NCI-H345 (cell line): ENCODE results near the gene SCAMP4.

ENCODE experiments used
- DNase-seq: peaks from one replicate; lab custom pipeline; 2025; lab: John Stamatoyannopoulos, UW

The SCAMP4 gene

GRCh38 chr19:1912760-1913505 lies 7.7 kb downstream of the SCAMP4 start:
- DNase-seq = no peak

- DNase-seq = no peak
Observed at GRCh38 chr19:1913781-1914577, 8.8 kb downstream of the SCAMP4 start.

DNA sequence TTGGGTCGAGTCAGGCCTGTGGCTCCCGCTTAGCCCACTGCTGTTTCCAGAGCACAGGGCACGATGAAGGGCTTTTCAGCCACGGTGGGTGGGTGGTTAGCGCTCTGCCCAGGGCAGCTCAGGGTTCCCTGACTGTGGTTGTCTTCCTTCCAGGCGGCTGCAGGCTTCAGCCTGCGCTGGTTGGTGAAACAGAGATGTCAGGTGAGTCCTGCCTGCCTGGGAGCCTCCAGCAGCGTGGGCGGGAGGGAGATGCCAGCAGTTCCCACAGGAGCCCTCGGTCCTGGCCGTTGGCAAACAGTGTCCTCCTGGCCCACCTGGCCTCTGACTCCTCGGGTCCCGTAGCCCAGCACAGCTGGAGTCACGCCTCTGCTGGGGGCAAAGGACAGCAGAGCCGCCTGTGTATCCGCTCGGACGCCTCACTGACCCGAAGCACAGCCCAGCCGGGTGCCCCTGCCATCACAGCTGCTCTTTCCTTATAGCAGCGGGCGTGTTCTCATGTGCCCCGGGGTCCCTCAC lies 9.7 kb downstream of the SCAMP4 start:
- DNase-seq = no peak

- DNase-seq = no peak
Observed at GRCh38 chr19:1917146-1917545, 11.9 kb downstream of the SCAMP4 start.

- no peak for DNase-seq
Observed at GRCh38 chr19:1917926-1918325, 12.7 kb downstream of the SCAMP4 start.

DNA sequence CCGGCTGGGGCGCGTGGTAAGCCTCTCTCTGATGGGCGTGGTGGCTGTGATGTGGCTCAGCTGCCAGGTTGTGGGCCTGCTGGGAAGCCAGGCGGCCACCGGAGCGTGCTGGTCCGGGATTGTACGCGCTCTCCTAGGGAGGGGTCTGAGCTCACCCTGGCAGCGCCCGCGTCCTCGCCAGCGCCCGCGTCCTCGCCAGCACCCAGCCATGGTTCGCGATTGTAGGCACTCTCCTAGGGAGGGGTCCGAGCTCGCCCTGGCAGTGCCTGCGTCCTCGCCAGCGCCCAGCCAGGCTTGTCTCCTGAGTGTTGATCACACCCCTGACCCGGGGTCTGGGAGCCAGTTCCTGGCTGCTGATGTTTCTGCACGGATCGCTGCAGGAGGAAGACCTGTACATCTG lies 13.8 kb downstream of the SCAMP4 start:
- no peak for DNase-seq

DNA sequence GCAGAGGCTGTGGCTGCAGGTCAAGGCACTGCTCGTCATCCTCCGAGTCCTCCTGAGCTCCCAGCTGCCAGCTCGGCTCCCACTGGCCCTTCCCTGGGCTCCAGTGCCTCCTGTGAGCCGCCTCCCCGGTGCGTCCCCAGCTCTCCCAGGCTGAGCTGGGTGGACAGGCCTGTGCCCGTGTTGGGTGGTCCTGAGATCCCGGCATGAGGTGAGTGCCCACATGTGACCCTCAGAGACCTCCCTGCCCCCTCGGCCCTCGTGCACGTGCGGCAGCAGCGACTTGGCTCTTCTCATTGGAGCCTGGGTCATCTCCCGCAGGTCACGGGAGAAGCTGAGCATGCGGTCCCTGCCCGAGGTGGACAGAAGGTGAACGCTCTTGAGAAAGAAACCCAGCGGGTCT lies 15.4 kb downstream of the SCAMP4 start:
- DNase-seq = no peak

DNA sequence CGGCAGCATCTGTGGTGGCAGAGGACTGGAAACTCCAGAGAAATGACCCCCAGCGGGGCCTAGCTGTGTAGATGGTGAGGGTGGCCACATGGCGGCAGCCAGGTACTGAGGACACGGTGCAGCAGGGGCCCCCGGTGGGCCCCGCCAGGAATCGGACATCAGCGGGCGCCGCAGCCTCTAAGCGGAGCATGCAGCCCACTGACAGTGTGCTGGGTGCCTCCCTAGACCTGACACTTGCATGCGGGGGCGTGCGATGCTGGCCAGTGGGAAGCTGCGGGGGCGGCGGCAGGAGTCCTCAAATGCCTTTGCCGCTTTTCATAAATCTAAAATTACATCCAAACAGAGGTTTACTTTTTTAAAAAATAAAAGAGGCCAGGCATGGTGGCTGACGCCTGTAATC lies 16.1 kb downstream of the SCAMP4 start:
- no peak for DNase-seq

GRCh38 chr19:1921825-1922224 lies 16.6 kb downstream of the SCAMP4 start:
- DNase-seq = no peak

GRCh38 chr19:1922803-1923202 lies 17.6 kb downstream of the SCAMP4 start:
- no peak for DNase-seq

GRCh38 chr19:1923319-1923718 lies 18.1 kb downstream of the SCAMP4 start:
- no peak for DNase-seq

- DNase-seq = no peak
Observed at GRCh38 chr19:1924320-1924961, 19.2 kb downstream of the SCAMP4 start.

DNA sequence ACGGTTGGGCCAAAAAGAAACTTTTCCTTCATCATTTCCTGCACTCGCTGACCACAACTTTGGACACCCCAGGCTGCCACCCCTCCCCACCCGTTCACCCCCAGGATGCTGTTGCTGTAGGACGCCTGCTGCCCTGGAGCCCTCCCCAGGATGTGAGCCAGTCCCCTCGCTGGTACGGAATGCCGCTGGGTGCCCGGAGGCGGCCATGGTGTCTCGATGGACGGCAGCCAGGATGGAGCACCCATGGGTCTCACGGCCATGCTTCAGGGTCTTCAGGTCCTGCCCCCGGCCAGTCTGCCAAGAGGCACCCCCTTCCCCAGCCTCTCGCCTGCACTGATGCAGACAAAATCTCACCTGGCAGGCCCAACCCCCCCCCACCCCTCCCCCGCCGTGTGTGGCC lies 20.3 kb downstream of the SCAMP4 start:
- no peak for DNase-seq

GRCh38 chr19:1929021-1929742 lies 24.0 kb downstream of the SCAMP4 start:
- peak; percentile 81 for DNase-seq

DNA sequence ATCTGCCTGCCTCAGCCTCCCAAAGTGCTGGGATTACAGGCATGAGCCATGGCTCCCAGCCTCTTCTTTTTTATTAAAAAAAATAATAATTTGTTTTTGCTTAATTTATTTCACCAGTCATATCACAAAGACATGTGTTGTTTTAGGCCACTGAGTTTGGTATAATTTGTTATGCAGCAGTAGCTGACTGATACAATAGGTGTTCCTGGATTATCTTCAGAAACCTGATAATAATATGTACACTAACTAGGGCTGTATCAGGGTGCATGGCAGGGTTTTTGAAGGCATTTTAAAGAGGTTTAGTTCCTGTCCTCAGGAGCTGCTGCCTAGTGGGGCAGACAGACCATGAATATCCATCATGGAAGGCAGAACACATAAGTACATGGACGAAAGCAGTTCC lies 26.2 kb downstream of the SCAMP4 start:
- no peak for DNase-seq

DNA sequence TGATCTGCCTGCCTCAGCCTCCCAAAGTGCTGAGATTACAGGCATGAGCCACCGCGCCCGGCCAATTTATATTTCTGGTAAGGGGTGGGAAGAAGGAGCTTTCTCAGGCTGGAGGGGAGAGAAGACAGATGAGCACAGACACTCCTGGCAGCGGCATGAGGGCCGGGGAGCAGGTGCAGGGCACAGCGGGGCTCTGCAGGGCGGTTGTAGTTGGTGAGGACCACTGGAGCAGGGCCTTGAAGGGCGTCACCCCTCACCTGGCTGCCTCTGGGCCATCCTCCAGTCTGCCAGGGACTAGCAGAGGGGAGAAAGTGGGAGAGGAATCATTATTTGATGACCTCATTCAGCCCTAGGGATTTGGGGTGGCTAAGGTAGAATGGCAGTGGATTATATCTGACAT lies 27.2 kb downstream of the SCAMP4 start:
- DNase-seq = no peak

GRCh38 chr19:1933244-1933643 lies 28.0 kb downstream of the SCAMP4 start:
- DNase-seq = no peak

DNA sequence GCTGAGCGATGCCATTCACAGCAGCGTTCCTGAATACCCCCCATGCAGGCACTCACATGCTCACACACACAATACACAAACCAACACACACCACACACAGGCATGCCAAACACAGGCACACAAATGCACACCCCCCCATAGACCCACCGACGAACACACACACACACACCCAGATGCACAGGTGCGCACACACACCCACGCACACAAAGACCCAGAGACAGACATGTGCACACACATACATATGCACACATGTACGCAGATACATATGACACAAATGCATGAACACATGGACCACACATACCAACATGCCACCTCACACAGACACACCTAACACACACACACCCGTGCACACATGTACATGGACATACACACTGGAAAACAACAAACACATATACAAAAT lies 28.7 kb downstream of the SCAMP4 start:
- DNase-seq = no peak

GRCh38 chr19:1935484-1936208 lies 30.4 kb downstream of the SCAMP4 start:
- DNase-seq = no peak

GRCh38 chr19:1936430-1936829 lies 31.2 kb downstream of the SCAMP4 start:
- DNase-seq = no peak

GRCh38 chr19:1936916-1937610 lies 31.9 kb downstream of the SCAMP4 start:
- DNase-seq = no peak
